Subcutaneous adipose tissue (tissue), 4 donors: ENCODE measurements around the gene MET. TPM values are rescaled to one million over a fixed set of nuclear protein-coding genes. Genes with fewer than 3 reads are reported as not detected.

Source experiments
- CTCF ChIP-seq: fragments of 450-650 bp; IDR thresholded peaks from one replicate; pipeline ENCODE4 v1.5.1; 2016; ENCODE audit warnings: low read depth, mild to moderate bottlenecking, control low read depth, antibody characterized with exemption, moderate library complexity
- total RNA-seq, 4 donors: library from RNA; depleted of rRNA; stranded (reverse); fragments of >200 nt; gene quantifications; one replicate each; pipeline ENCODE4 v1.1.0, GENCODE V29; 2016

Gene MET
- total RNA-seq = 10 to 100 TPM; 15.6 to 49.5 (median 40.7) TPM

GRCh38 chr7:116671681-116672595, at the start of gene MET:
MET (plus strand) TSS chr7:116672196; CDS start chr7:116699085, 26,889 bp downstream.
- no peak for TF ChIP-seq CTCF

- no peak for TF ChIP-seq CTCF
These were observed 45.1 kb upstream of the MET start for GRCh38 chr7:116626886-116627285.

- no peak for TF ChIP-seq CTCF
These were observed 42.9 kb upstream of the MET start for GRCh38 chr7:116629051-116629463.

- no peak for TF ChIP-seq CTCF
These were observed 41.6 kb upstream of the MET start for GRCh38 chr7:116630357-116630756.

GRCh38 chr7:116630932-116631671, 40.9 kb upstream of the MET start:
- TF ChIP-seq CTCF = no peak

- TF ChIP-seq CTCF = no peak
These were observed 40.3 kb upstream of the MET start for GRCh38 chr7:116631676-116632075.

GRCh38 chr7:116632384-116632783, 39.6 kb upstream of the MET start:
- TF ChIP-seq CTCF = no peak
